ENCODE measurements around the gene SLC20A1.
"Not testable (repeated sequence)": the region's sequence is repeated elsewhere in the genome, so short reads cannot be mapped to it uniquely, and the experiment has no call there.

SLC20A1 gene

GRCh38 chr2:112684415-112684775 is 38.7 kb downstream of the SLC20A1 start:
- DNase-seq: no peak

- DNase-seq: no peak
Observed at GRCh38 chr2:112685271-112685884, 39.6 kb downstream of the SLC20A1 start.

- DNase-seq: no peak
Observed at GRCh38 chr2:112686348-112687217, 40.8 kb downstream of the SLC20A1 start.

GRCh38 chr2:112687522-112687921 is 41.8 kb downstream of the SLC20A1 start:
- no peak for DNase-seq

GRCh38 chr2:112688086-112688880 is 42.5 kb downstream of the SLC20A1 start:
- no peak for DNase-seq

- peak; percentile 40 for DNase-seq
Observed at GRCh38 chr2:112690853-112691401, 45.2 kb downstream of the SLC20A1 start.

GRCh38 chr2:112691881-112692281 is 46.1 kb downstream of the SLC20A1 start:
- no peak for DNase-seq

- DNase-seq: peak; percentile 88
Observed at GRCh38 chr2:112692495-112692911, 46.8 kb downstream of the SLC20A1 start.

- DNase-seq: no peak
Observed at GRCh38 chr2:112692918-112693317, 47.2 kb downstream of the SLC20A1 start.

- no peak for DNase-seq
Observed at GRCh38 chr2:112693596-112693995, 47.9 kb downstream of the SLC20A1 start.

GRCh38 chr2:112694182-112694581 is 48.4 kb downstream of the SLC20A1 start:
- no peak for DNase-seq

GRCh38 chr2:112698834-112699515 is 53.2 kb downstream of the SLC20A1 start:
- DNase-seq: no peak

GRCh38 chr2:112699984-112700667 is 54.4 kb downstream of the SLC20A1 start:
- DNase-seq: no peak

- DNase-seq: no peak
Observed at GRCh38 chr2:112701052-112701451, 55.3 kb downstream of the SLC20A1 start.

- no peak for DNase-seq
Observed at GRCh38 chr2:112703684-112704083, 57.9 kb downstream of the SLC20A1 start.

GRCh38 chr2:112705575-112705974 is 59.8 kb downstream of the SLC20A1 start:
- DNase-seq: no peak

GRCh38 chr2:112706170-112706664 is 60.5 kb downstream of the SLC20A1 start:
- DNase-seq: peak; percentile 63

- not testable (repeated sequence) for DNase-seq
Observed at GRCh38 chr2:112706947-112707346, 61.2 kb downstream of the SLC20A1 start.

- no peak for DNase-seq
Observed at GRCh38 chr2:112708968-112709367, 63.2 kb downstream of the SLC20A1 start.

GRCh38 chr2:112709703-112710102 is 64.0 kb downstream of the SLC20A1 start:
- no peak for DNase-seq

GRCh38 chr2:112710956-112711750 is 65.4 kb downstream of the SLC20A1 start:
- no peak for DNase-seq

Measured in fibroblast of skin of right biceps (primary cell).